NCI-H345 treated with DMSO at 0.1 percent for 48 hours (cell line): Measurements from ENCODE around the gene LMCD1.

Source experiments
- DNase-seq: peaks from one replicate; lab custom pipeline; 2025; ENCODE audit not compliant: unreplicated experiment; lab: John Stamatoyannopoulos, UW

LMCD1 gene

DNA sequence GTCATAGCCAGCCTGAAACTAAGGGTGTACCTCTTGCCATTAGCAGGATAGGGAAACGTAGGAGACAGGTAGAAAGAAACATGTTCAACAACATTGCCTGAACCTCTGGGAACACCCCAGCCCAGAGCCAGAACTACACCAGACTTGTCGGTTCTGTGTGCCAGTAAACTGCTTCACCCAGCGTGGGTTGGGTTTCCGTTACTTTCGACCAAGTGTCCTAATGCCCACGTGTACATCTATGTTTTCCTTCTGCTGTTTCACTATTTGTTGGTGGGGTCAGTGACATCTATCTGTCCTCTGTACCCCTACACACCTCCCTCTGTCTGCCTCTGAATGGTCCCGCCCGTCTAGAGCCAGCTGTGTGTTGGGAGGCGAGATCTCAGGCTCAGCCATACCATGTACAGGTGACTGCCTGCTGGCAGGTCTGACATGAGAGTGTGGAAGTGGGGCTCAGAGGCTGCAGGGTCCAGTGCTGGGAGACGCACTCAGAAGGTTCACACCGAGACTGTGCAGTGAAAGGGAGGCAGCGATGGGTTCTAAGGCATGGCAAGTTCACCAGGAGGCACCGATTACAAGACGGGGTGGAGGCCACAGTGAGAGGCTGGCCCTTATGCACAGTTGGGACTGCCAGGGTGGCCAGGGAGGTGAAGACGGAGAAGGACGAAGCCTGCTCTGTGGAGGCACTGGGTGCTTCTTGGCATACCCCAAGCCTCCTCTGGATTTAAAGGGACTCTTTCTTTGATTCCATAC lies 106.6 kb downstream of the LMCD1 start:
- DNase-seq: no peak

GRCh38 chr3:8608791-8609467 lies 107.3 kb downstream of the LMCD1 start:
- DNase-seq: no peak

GRCh38 chr3:8610951-8611350 lies 109.3 kb downstream of the LMCD1 start:
- DNase-seq: no peak

- no peak for DNase-seq
Measured at GRCh38 chr3:8617921-8618320, 116.3 kb downstream of the LMCD1 start.

DNA sequence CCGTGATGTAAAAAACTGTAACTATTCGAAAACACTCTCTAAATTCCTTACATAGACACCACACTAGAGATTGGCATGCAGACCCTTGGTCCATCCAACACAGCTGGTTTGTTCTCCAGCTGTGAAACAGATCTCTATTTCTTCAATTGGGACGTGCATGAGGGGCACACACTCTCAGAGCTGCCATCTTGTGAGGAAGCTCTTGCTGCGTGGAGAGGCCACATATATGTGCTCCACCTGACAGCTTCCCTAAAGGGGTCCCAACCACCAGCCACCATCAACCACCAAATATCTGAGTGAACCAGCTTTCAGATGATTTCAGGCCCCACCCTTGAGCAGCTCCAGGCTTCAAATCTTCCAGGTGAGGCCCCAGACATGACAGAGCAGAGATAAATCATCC lies 117.3 kb downstream of the LMCD1 start:
- DNase-seq: no peak

GRCh38 chr3:8619548-8619947 lies 117.9 kb downstream of the LMCD1 start:
- no peak for DNase-seq

GRCh38 chr3:8621141-8621540 lies 119.5 kb downstream of the LMCD1 start:
- DNase-seq: no peak

GRCh38 chr3:8621872-8622271 lies 120.2 kb downstream of the LMCD1 start:
- no peak for DNase-seq

- DNase-seq: peak; percentile 1
Measured at GRCh38 chr3:8622873-8623691, 121.5 kb downstream of the LMCD1 start.

GRCh38 chr3:8623741-8624140 lies 122.1 kb downstream of the LMCD1 start:
- no peak for DNase-seq
